Skeletal muscle tissue (tissue), 4 donors: ENCODE measurements around the gene CREBL2. TPM values are rescaled to one million over a fixed set of nuclear protein-coding genes. Genes with fewer than 3 reads are reported as not detected.
"Not testable (repeated sequence)": the region's sequence is repeated elsewhere in the genome, so short reads cannot be mapped to it uniquely, and the experiment has no call there.

Experiments used
- H3K27ac ChIP-seq: one replicate; pipeline ENCODE4 v1.7.0; 2013; ENCODE audit warnings: mild to moderate bottlenecking, low read depth, low read length, inconsistent platforms
- H3K27me3 ChIP-seq, 3 donors: one replicate each; pipeline ENCODE4 v1.7.0; 2013; ENCODE audit warnings: low read length in 3 of 3; ENCODE audit not compliant: control insufficient read depth in 3 of 3, insufficient read depth in 3 of 3
- H3K36me3 ChIP-seq, 3 donors: one replicate each; pipeline ENCODE4 v1.7.0; 2013; ENCODE audit warnings: low read length in 3 of 3; ENCODE audit not compliant: control insufficient read depth in 3 of 3, insufficient read depth in 3 of 3
- H3K4me1 ChIP-seq, 3 donors: one replicate each; pipeline ENCODE4 v1.7.0; 2013; ENCODE audit warnings: low read length in 3 of 3, mild to moderate bottlenecking in 3 of 3; ENCODE audit not compliant: control insufficient read depth in 3 of 3, insufficient read depth in 3 of 3
- H3K4me3 ChIP-seq, 3 donors: one replicate each; pipeline ENCODE4 v1.7.0; 2013; ENCODE audit warnings: low read length in 3 of 3
- H3K9ac ChIP-seq, 3 donors: one replicate each; pipeline ENCODE4 v1.7.0; 2013; ENCODE audit warnings: low read length in 3 of 3, mild to moderate bottlenecking in 3 of 3, moderate library complexity in 2 of 3, low read depth in 1 of 3
- H3K9me3 ChIP-seq, 3 donors: one replicate each; pipeline ENCODE4 v1.7.0; 2013; ENCODE audit warnings: low read length in 3 of 3; ENCODE audit not compliant: control insufficient read depth in 3 of 3
- total RNA-seq: library from RNA; depleted of rRNA; stranded (reverse); fragments of >200 nt; gene quantifications from one replicate; pipeline ENCODE4 v1.2.3, GENCODE V29; 2014
- donor health status: Osteomylitis.

CREBL2 gene, protein sequence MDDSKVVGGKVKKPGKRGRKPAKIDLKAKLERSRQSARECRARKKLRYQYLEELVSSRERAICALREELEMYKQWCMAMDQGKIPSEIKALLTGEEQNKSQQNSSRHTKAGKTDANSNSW
- 18.3 TPM for total RNA-seq

GRCh38 chr12:12611512-12612306 is at the start of gene CREBL2:
TSS of gene CREBL2 (plus strand) at chr12:12611876. CDS start at chr12:12612173, 297 bp downstream.
- Histone ChIP-seq H3K4me1 (peaks cover 9 to 14% (median 12%) of the 10 kb centered on the region in 3 donors), H3K9ac (peak within 1 kb of the TSS; percentile 85 to 93 (median 93)), H3K4me3 (peak within 1 kb of the TSS; percentile 84 to 93 (median 91)), H3K27me3 (no peaks in the 10 kb centered on the region), H3K9me3 (no peaks in the 10 kb centered on the region), H3K36me3 (peaks cover 2 to 6% (median 2%) of the 10 kb centered on the region in 3 donors), H3K27ac (peak within 1 kb of the TSS; percentile 96)

DNA sequence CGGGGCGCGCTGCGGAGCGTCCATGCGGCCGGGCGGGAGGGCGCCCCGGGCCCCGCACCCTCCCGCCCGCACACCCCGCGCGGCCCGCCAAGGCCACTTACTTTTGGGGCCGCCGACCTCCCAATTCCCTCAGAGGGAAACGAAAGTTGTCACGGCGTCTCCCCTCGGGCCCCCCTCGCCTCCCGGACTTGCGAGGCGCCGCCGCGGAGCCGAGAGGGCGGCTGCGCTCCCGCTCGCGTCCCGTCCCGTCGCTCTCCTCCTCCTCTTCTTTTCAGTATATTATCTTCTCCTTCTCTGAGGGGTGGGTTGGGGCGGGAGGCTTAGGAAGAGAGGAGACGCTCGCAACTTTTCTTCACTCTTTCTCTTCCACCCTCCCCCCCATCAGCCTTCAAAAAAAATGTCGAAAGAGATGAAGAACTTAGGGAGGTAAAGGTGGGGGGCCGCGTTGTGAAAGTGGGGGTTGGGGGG is 49.6 kb upstream of the CREBL2 start:
- Histone ChIP-seq H3K9ac (peak overlapping the region; percentile 96 to 99 (median 96)), H3K9me3 (no peaks in the 10 kb centered on the region), H3K27me3 (no peaks in the 10 kb centered on the region), H3K27ac (peak overlapping the region; percentile 99), H3K4me1 (peaks cover 13 to 21% (median 19%) of the 10 kb centered on the region in 3 donors), H3K4me3 (peak overlapping the region; percentile 68 to 90 (median 87)), H3K36me3 (no peaks in the 10 kb centered on the region)

DNA sequence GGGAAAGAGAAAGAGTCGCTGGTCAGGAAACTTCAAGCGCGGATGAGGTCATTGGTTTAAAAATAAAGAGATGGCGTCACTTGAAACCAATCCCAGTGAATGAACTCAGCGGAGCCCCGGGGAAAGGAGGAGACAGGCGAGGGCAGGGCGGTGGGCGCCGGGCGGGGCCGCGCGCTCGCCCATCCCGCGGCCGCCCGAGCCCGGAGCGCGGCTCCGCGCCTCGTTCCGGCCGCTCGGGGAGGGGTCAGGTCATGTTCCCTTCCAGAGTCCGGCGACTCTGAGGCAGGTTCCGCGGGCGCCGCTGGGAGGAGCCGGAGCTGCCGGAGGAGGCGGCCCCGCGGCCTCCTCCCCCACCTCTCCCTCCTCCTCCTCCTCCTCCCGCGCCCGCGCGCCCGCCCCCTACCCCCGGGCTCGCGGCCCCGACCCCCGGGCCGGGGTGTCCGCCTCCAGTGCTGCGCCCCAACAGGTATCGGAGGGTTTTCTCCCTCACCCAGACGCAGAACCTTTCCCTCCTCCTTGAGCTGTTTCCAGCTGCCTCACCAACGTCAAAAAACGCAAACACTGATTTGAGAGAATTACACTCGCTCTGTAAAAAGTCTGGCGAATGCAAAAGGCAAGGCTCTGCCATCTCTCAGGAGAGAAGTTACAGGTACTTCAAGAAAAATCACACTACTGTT is 49.0 kb upstream of the CREBL2 start, which contains the start of gene DUSP16:
TSS of gene DUSP16 (minus strand) at position 279 of the 677 bp plus-strand sequence. CDS start 41,765 bp downstream, outside the sequence.
- H3K27ac ChIP-seq: peak within 1 kb of the TSS; percentile 99
- no peaks in the 10 kb centered on the region for H3K27me3 ChIP-seq
- H3K4me3 ChIP-seq: peak within 1 kb of the TSS; percentile 87 to 90 (median 88)
- H3K4me1 ChIP-seq: peaks cover 13 to 21% (median 19%) of the 10 kb centered on the region in 3 donors
- peak within 1 kb of the TSS; percentile 96 to 99 (median 96) for H3K9ac ChIP-seq
- H3K9me3 ChIP-seq: no peaks in the 10 kb centered on the region
- no peaks in the 10 kb centered on the region for H3K36me3 ChIP-seq

DNA sequence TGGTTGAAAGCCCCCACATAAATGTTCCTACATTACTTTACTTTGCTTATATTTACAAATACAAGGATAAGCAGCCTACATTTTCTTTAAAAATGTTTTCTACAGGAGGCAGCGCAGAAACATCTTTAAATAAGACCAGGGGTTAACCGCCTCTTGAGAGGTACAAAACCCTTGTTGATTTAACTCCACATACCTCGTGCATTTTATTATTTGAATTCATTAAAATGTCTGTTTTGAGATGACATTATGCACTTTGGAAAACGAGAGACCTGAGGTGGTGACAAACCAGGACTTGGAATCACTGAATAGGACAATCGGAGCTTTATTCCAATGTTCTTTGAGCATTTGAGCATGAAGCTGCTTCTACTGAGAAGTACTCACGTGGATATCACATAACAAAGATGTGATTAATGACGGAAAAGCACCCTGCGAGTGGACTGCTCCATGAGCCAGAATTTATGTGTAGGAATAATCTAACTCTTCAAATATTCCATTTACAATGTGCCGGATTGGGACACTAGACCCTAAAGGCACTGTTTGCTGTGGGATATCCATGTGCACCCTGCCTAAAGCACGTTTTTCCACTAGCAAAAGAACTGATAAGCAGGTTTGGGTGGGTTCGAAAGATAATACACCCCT is 48.3 kb upstream of the CREBL2 start:
- Histone ChIP-seq H3K27ac (peak overlapping the region; percentile 91), H3K4me1 (peaks cover 13 to 21% (median 19%) of the 10 kb centered on the region in 3 donors), H3K36me3 (no peaks in the 10 kb centered on the region), H3K4me3 (peak overlapping the region; percentile 67 to 88 (median 73)), H3K27me3 (no peaks in the 10 kb centered on the region), H3K9ac (peak overlapping the region; percentile 70 to 83 (median 79)), H3K9me3 (no peaks in the 10 kb centered on the region)

DNA sequence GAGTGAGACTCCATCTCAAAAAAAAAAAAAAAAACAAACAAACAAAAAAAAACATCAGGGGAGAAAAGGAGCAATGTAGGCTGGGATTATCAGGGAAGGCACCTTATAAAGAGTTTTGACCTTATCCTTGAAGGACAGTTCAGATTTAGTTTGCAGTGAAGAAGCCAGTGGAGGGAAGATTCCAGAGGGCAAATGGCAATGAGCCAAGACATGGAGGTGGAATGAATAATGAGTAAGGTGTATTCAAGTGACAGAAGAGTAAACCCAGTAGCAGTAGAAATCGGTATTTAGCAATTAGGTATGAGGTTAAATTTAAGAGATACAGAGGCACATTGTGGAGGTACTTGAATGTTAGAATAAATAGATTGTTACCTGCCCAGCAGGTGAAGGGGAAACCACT is 46.8 kb upstream of the CREBL2 start:
- Histone ChIP-seq H3K27ac (no peak overlapping the region), H3K36me3 (no peaks in the 10 kb centered on the region)

GRCh38 chr12:12565971-12566370 is 45.7 kb upstream of the CREBL2 start:
- not testable (repeated sequence) for H3K4me1 ChIP-seq, H3K9me3 ChIP-seq, H3K9ac ChIP-seq, H3K4me3 ChIP-seq, H3K27me3 ChIP-seq, H3K27ac ChIP-seq, H3K36me3 ChIP-seq

More for the DNA sequence above, 46.8 kb upstream of the CREBL2 start:
- Histone ChIP-seq H3K27me3 (no peaks in the 10 kb centered on the region), H3K4me1 (peaks cover 10 to 17% (median 16%) of the 10 kb centered on the region in 3 donors), H3K9ac (no peak overlapping the region), H3K4me3 (no peak overlapping the region), H3K9me3 (no peaks in the 10 kb centered on the region)

GRCh38 chr12:12572659-12573058 is 39.0 kb upstream of the CREBL2 start:
- Histone ChIP-seq H3K9me3 (no peaks in the 10 kb centered on the region), H3K4me1 (no peaks in the 10 kb centered on the region), H3K9ac (no peak overlapping the region), H3K27ac (no peak overlapping the region), H3K36me3 (no peaks in the 10 kb centered on the region), H3K4me3 (no peak overlapping the region), H3K27me3 (no peaks in the 10 kb centered on the region)

DNA sequence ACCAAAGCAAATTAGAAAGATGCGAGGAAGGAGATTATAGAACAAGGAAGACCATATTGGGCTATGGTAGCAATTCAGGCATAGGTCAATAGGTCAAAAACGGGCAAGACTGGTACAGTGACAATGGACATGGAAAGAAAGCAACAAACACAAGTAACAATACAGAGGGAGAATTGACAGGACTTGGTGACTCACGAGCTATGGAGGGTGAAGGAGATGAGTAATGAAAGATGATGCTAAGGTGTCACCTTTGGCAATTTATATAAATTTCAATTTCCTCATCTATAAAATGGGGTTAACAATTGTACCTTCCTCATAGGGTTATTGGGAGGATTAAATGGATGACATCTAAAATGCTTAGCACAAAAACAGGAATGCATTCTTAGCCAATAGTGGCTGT is 33.9 kb upstream of the CREBL2 start:
- no peaks in the 10 kb centered on the region for H3K36me3 ChIP-seq
- H3K27me3 ChIP-seq: no peaks in the 10 kb centered on the region
- no peaks in the 10 kb centered on the region for H3K4me1 ChIP-seq
- H3K27ac ChIP-seq: no peak overlapping the region
- H3K9ac ChIP-seq: no peak overlapping the region
- H3K9me3 ChIP-seq: no peaks in the 10 kb centered on the region
- H3K4me3 ChIP-seq: no peak overlapping the region

DNA sequence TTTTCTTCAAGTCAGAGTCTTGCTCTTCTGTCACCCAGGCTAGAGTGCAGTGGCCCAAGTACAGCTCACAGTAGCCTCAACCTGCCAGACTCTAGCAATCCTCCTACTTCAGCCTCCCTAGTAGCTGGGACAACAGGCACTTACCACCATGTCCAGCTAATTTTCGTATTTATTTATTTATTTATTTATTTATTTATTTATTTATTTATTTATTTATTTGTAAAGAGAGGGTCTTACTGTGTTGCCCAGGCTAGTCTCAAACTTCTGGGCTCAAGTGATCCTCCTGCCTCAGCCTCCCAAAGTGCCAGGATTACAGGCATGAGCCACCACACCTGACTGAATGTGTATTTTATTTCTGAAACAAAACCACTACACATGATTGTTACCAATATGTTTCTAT is 31.0 kb upstream of the CREBL2 start:
- H3K27ac ChIP-seq, H3K9ac ChIP-seq, H3K9me3 ChIP-seq, H3K4me1 ChIP-seq, H3K4me3 ChIP-seq, H3K27me3 ChIP-seq, H3K36me3 ChIP-seq: not testable (repeated sequence)
